ENCODE data around the gene TTLL5. TPM values are rescaled to one million over a fixed set of nuclear protein-coding genes. Genes with fewer than 3 reads are reported as not detected.
"Not testable (repeated sequence)": the region's sequence is repeated elsewhere in the genome, so short reads cannot be mapped to it uniquely, and the experiment has no call there.

The TTLL5 gene
- total RNA-seq, 4 donors from 2014 or later, result 36.3 to 61.8 (median 36.7) TPM

DNA sequence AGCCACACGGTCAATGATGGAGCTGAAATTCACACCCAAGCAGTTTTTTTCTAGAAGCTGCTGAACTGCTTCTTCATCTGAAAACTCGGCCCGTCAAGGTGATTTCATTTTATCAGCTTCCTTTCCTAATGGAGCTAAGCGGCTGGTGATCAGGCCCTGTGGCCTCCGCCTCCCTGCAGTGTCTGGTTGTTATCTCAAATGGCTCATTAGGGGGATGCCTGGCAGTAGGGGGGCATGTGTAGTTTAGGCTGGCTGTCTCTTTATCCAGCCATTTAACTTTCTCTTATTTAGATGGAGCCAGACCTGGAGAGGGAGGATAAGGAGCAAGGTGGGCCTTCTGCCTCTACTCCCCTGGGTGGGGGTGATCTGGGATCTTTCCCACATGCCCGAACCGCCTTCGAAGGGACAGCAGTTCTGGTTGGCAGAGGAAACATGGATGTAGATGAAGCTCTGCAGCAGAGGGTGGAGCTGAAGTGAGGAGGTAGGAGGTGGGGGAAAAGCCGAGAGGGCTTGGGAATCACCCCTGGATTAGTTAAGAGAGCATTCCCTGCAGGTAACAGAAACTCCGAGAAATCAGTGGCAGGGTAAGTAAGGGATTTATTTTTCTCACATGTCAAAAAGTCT is 256.4 kb downstream of the TTLL5 start:
- Histone ChIP-seq H3K9me3 (no peaks in the 10 kb centered on the region), H3K4me1 (no peaks in the 10 kb centered on the region), H3K4me3 (no peak overlapping the region), H3K36me3 (peaks cover 0 to 8% (median 0%) of the 10 kb centered on the region in 3 donors), H3K27me3 (no peaks in the 10 kb centered on the region), H3K27ac (no peak overlapping the region)
- WGBS, 2 donors, result 77 to 84% methylated on average over 10 of the region's 10 CpGs
- TF ChIP-seq POLR2A (IDR thresholded peaks at IDR 0.05) (no peak), EP300 (IDR thresholded peaks at IDR 0.05) (no peak)
- TF ChIP-seq, protein P1, sequence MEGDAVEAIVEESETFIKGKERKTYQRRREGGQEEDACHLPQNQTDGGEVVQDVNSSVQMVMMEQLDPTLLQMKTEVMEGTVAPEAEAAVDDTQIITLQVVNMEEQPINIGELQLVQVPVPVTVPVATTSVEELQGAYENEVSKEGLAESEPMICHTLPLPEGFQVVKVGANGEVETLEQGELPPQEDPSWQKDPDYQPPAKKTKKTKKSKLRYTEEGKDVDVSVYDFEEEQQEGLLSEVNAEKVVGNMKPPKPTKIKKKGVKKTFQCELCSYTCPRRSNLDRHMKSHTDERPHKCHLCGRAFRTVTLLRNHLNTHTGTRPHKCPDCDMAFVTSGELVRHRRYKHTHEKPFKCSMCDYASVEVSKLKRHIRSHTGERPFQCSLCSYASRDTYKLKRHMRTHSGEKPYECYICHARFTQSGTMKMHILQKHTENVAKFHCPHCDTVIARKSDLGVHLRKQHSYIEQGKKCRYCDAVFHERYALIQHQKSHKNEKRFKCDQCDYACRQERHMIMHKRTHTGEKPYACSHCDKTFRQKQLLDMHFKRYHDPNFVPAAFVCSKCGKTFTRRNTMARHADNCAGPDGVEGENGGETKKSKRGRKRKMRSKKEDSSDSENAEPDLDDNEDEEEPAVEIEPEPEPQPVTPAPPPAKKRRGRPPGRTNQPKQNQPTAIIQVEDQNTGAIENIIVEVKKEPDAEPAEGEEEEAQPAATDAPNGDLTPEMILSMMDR (IDR thresholded peaks at IDR 0.05), result no peak
- no peak for DNase-seq (ENCODE audit: low spot score in 2 of 2)

DNA sequence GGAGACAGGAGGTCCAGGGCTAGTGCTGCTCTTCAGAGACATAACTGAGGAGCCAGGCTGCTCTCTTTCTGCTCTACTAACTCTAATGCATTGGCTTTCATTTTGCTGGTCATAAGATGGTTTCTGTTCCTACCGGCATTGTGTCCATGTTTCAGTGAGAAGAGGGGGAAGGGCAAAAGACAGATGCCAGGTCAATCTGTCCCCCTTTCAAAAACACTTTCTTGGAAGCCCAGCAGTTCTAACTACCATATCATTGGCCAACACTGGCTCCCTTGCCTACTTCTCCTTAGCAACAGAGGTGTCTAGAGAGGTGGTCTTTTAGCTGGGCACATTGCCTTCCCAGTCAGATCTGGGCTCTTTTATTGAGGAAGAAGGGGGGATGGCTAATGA is 256.9 kb downstream of the TTLL5 start:
- TF ChIP-seq, protein P1 (IDR thresholded peaks at IDR 0.05), result no peak
- TF ChIP-seq POLR2A (IDR thresholded peaks at IDR 0.05) (no peak), EP300 (IDR thresholded peaks at IDR 0.05) (no peak)
- H3K9me3 ChIP-seq, result no peaks in the 10 kb centered on the region
- WGBS, 2 donors, result 50 to 53% methylated on average over 1 of the region's 1 CpG
- no peaks in the 10 kb centered on the region for H3K27me3 ChIP-seq
- H3K4me3 ChIP-seq, result no peak overlapping the region
- H3K27ac ChIP-seq, result no peak overlapping the region
- DNase-seq (ENCODE audit: low spot score in 2 of 2), result no peak
- no peaks in the 10 kb centered on the region for H3K4me1 ChIP-seq
- H3K36me3 ChIP-seq, result peaks cover 0 to 8% (median 0%) of the 10 kb centered on the region in 3 donors

DNA sequence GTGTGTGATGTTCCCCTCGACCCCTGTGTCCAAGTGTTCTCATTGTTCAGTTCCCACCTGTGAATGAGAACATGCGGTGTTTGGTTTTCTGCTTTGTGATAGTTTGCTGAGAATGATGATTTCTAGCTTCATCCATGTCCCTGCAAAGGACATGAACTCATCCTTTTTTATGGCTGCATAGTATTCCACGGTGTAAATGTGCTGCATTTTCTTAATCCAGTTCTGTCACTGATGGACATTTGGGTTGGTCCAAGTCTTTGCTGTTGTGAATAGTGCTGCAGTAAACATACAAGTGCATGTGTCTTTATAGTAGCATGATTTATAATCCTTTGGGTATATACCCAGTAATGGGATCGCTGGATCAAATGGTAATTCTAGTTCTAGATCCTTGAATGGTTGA is 259.4 kb downstream of the TTLL5 start:
- not testable (repeated sequence) for H3K27me3 ChIP-seq; H3K4me1 ChIP-seq; H3K27ac ChIP-seq; DNase-seq (ENCODE audit: low spot score in 2 of 2); H3K4me3 ChIP-seq; H3K9me3 ChIP-seq; H3K36me3 ChIP-seq
- 98 to 99% methylated on average over 4 of the region's 4 CpGs for WGBS, 2 donors

DNA sequence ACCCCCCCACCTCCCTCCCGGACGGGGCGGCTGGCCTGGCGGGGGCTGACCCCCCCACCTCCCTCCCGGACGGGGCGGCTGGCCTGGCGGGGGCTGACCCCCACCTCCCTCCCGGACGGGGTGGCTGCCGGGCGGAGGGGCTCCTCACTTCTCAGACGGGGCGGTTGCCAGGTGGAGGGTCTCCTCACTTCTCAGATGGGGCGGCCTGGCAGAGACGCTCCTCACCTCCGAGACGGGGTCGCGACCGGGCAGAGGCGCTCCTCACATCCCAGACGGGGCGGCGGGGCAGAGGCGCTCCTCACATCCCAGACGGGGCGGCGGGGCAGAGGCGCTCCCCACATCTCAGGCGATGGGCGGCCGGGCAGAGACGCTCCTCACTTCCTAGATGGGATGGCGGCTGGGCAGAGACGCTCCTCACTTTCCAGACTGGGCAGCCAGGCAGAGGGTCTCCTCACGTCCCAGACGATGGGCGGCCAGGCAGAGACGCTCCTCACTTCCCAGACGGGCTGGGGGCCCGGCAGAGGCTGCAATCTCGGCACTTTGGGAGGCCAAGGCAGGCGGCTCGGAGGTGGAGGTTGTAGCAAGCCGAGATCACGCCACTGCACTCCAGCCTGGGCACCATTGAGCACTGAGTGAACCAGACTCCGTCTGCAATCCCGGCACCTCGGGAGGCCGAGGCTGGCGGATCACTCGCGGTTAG is 264.2 kb downstream of the TTLL5 start:
- not testable (repeated sequence) for H3K36me3 ChIP-seq; DNase-seq (ENCODE audit: low spot score in 2 of 2)

DNA sequence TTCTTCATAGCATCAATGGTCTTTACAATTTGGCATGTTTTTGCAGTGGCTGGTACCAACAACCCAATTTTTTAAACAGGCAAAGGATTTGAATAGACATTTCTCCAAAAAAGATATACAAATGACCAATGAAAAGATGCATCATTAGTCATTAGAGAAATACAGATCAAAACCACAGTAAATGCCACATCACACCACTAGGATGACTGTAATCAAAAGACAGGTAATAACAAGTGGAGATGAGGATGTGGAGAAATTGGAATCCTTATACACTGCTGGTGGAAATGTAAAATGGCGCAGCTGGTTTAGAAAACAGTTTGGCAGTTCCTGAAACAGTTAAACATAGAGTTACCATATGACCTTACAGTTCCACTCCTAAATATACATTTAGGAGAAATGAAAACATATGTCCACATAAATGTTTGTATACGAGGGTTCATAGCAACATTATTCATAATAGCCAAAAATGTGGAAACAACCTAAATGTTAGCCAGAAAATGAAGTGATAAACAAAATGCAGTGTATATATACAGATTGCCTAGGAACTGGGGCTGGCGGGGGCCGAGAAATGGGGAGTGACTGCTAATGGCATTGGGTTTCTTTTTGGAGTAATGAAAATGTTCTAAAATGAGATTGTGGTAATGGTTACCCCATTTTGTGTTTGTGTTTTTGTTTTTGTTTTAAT is 265.5 kb downstream of the TTLL5 start:
- Histone ChIP-seq H3K9me3 (no peaks in the 10 kb centered on the region), H3K27me3 (no peaks in the 10 kb centered on the region), H3K27ac (no peak overlapping the region), H3K4me3 (no peak overlapping the region), H3K36me3 (peaks cover 0 to 7% (median 0%) of the 10 kb centered on the region in 3 donors), H3K4me1 (peaks cover 0 to 5% (median 0%) of the 10 kb centered on the region in 4 donors)
- no peak for TF ChIP-seq EP300 (IDR thresholded peaks at IDR 0.05)
- no peak for TF ChIP-seq POLR2A (IDR thresholded peaks at IDR 0.05)
- DNase-seq (ENCODE audit: low spot score in 2 of 2), result no peak
- WGBS, 2 donors, result 89 to 94% methylated on average over 4 of the region's 4 CpGs

More for the DNA sequence above, 264.2 kb downstream of the TTLL5 start:
- not testable (repeated sequence) for H3K4me3 ChIP-seq, H3K27ac ChIP-seq, H3K4me1 ChIP-seq, H3K27me3 ChIP-seq, H3K9me3 ChIP-seq
- 96 to 99% methylated on average over 16 to 21 of the region's 54 CpGs for WGBS, 2 donors

DNA sequence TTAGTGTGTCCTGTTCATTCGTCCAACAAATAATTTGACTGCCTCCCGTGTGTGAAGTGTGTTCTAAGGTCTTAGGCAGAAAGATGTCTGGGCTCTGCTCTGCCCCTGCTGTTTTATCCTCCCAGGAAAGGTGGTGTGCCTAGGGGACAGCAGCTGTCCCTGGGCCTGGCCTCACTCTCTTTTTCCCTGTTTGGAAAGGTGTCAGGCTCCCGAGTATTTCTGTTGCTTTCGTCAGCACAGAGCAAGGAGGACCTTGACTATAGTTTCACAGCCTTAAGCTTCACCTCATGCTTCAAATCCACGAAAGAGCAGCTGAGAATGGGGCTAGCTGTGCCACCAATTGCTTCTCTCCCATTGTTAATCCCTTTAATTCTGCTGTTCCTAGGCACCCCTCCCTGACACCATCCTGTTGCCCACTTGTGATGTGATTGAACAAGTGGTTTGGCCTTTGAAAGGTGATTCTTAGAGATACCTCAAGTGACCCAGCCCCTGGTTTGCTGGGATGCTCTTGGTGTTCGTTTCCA is 266.6 kb downstream of the TTLL5 start:
- WGBS, 2 donors, result 77% methylated on average over 6 of the region's 6 CpGs
- no peak overlapping the region for H3K4me3 ChIP-seq
- H3K27me3 ChIP-seq, result no peaks in the 10 kb centered on the region
- no peak for DNase-seq (ENCODE audit: low spot score in 2 of 2)
- no peaks in the 10 kb centered on the region for H3K9me3 ChIP-seq
- H3K36me3 ChIP-seq, result peaks cover 0 to 7% (median 0%) of the 10 kb centered on the region in 3 donors
- TF ChIP-seq, protein P1 (IDR thresholded peaks at IDR 0.05), result no peak
- TF ChIP-seq POLR2A (IDR thresholded peaks at IDR 0.05) (no peak), EP300 (IDR thresholded peaks at IDR 0.05) (no peak)
- no peak overlapping the region for H3K27ac ChIP-seq
- peaks cover 0 to 5% (median 0%) of the 10 kb centered on the region in 4 donors for H3K4me1 ChIP-seq

Data from tibial nerve (tissue), 4 donors.